CD4-positive, alpha-beta T cell treated with Interleukin-21 for 1 hour (primary cell): ENCODE results near the gene MEMO1.
"Not testable (repeated sequence)": the region's sequence is repeated elsewhere in the genome, so short reads cannot be mapped to it uniquely, and the experiment has no call there.

Experiments used
- DNase-seq: peaks from one replicate; pipeline ENCODE4 v3.0.0-alpha.2; 2020

MEMO1 gene

GRCh38 chr2:31956934-31957333 is 53.9 kb downstream of the MEMO1 start:
- DNase-seq: not testable (repeated sequence)

GRCh38 chr2:31956312-31956711 is 54.5 kb downstream of the MEMO1 start:
- DNase-seq: no peak

- not testable (repeated sequence) for DNase-seq
Measured at GRCh38 chr2:31953095-31953494, 57.7 kb downstream of the MEMO1 start.

GRCh38 chr2:31950946-31951562 is 59.8 kb downstream of the MEMO1 start:
- no peak for DNase-seq

- no peak for DNase-seq
Measured at GRCh38 chr2:31947871-31948270, 62.9 kb downstream of the MEMO1 start.

GRCh38 chr2:31946838-31947237 is 64.0 kb downstream of the MEMO1 start:
- DNase-seq: no peak

GRCh38 chr2:31945572-31945935 is 65.3 kb downstream of the MEMO1 start:
- no peak for DNase-seq

- DNase-seq: no peak
Measured at GRCh38 chr2:31944828-31945571, 65.8 kb downstream of the MEMO1 start.

- DNase-seq: no peak
Measured at GRCh38 chr2:31943636-31944225, 67.1 kb downstream of the MEMO1 start.

GRCh38 chr2:31940920-31941319 is 69.9 kb downstream of the MEMO1 start:
- DNase-seq: no peak

GRCh38 chr2:31937741-31938140 is 73.1 kb downstream of the MEMO1 start:
- no peak for DNase-seq

- DNase-seq: no peak
Measured at GRCh38 chr2:31935370-31935769, 75.4 kb downstream of the MEMO1 start.

- no peak for DNase-seq
Measured at GRCh38 chr2:31933066-31933465, 77.7 kb downstream of the MEMO1 start.

GRCh38 chr2:31932589-31932988 is 78.2 kb downstream of the MEMO1 start:
- DNase-seq: no peak

- DNase-seq: no peak
Measured at GRCh38 chr2:31931916-31932315, 78.9 kb downstream of the MEMO1 start.

- no peak for DNase-seq
Measured at GRCh38 chr2:31925517-31925916, 85.3 kb downstream of the MEMO1 start.

- no peak for DNase-seq
Measured at GRCh38 chr2:31923662-31924061, 87.1 kb downstream of the MEMO1 start.

GRCh38 chr2:31922542-31923408 is 88.0 kb downstream of the MEMO1 start:
- DNase-seq: no peak

- DNase-seq: no peak
Measured at GRCh38 chr2:31920962-31921361, 89.8 kb downstream of the MEMO1 start.

- no peak for DNase-seq
Measured at GRCh38 chr2:31919499-31919898, 91.3 kb downstream of the MEMO1 start.

- DNase-seq: no peak
Measured at GRCh38 chr2:31909661-31910060, 101.1 kb downstream of the MEMO1 start.

- DNase-seq: not testable (repeated sequence)
Measured at GRCh38 chr2:31907491-31907890, 103.3 kb downstream of the MEMO1 start.

- DNase-seq: no peak
Measured at GRCh38 chr2:31903109-31903780, 107.6 kb downstream of the MEMO1 start.
